GM21529 (cell line): Measurements from ENCODE around the gene CASP7.
"Not testable (repeated sequence)": the region's sequence is repeated elsewhere in the genome, so short reads cannot be mapped to it uniquely, and the experiment has no call there.

ENCODE experiments used
- ATAC-seq: cut with Tn5 transposase; IDR thresholded peaks from one replicate; pipeline ENCODE4 v1.9.1; 2021; ENCODE audit not compliant: unreplicated experiment

Gene CASP7

DNA sequence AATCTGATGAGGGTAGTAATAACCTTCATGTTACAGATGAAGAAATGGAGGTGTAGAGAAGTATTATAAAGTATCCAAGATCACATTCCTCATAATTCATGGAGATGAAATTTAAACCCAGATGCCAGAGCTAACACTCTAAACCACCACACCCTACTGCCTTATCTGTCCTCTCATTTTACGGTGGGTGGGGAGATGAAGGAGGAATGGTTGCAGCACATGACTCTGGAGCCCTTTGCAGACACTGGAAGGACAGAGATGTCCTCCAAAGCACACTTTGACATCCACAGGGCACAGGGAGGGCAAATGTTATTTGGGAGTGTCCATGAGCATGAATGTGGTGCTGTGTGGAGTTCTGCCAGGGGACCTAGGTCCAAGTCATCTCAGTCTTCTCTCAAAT is 72.8 kb downstream of the CASP7 start:
- ATAC-seq, result no peak

DNA sequence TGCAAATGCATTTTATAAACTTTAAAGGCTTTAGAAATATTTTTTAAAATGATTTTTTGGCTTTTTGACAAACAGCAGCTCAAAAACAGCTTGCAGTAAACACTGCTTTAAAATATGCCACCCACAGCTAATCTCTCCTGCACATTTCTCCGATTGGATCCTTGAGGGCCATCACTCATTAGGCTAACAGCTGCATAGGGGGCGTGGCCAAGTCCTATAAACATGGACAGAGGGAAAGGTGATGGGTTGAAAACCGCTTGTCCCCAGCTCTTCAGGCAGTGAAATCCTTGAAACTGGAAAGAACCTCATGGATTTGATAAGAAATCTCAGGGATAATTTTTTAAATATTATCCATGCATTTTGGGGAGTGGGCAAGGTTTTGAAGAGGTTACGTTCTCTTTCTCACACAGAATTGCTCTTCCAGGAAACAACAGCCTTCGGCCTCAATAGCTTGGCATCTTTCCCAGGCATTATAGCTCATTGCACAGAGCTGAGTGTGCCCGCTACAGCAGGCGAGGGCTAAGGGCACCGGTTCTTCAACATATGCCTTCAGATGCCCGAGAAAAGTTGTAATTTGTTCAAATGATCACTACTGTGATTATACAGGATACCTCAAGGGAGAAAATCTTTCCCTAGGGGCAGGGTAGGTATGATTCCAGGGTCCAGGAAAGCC is 73.4 kb downstream of the CASP7 start:
- no peak for ATAC-seq

DNA sequence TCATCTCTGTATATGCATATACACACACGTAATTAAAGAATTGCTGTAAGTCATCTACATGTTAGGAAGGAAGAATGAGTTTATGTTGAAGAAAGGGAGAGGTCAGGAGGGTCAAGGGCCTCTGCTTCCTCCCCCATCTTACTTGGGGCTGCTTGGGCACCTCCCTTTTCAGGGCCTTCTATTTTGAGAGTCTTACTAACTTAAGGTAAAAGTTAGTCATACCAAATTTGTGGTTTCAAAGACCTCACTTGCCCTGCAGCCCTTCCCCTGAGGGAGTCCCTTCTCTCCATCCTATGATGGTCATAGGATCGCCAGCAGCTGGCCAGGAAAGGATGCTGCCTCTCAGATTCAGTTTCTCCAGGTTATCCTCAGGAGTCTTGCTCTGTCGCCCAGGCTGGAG is 74.4 kb downstream of the CASP7 start:
- ATAC-seq, result no peak

DNA sequence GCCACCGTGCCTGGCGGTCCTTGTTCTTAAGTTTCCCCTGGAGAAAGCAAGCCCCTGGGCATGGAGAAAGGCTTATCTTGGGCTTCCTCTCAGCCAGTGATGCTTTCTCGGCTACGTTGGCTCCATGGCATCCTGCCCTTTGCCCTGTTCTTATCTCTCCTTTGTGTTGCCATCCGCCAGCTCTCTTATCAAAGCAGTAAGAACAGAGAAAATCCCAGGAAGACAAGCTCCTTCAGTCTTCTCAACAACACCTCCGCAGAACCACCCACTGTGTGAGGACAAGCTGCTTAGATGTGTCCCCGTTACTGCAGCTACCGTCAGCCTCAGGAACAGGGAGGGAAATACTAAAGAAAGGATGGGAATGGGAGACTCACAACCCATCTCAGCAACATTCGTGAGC is 75.1 kb downstream of the CASP7 start:
- ATAC-seq, result no peak

DNA sequence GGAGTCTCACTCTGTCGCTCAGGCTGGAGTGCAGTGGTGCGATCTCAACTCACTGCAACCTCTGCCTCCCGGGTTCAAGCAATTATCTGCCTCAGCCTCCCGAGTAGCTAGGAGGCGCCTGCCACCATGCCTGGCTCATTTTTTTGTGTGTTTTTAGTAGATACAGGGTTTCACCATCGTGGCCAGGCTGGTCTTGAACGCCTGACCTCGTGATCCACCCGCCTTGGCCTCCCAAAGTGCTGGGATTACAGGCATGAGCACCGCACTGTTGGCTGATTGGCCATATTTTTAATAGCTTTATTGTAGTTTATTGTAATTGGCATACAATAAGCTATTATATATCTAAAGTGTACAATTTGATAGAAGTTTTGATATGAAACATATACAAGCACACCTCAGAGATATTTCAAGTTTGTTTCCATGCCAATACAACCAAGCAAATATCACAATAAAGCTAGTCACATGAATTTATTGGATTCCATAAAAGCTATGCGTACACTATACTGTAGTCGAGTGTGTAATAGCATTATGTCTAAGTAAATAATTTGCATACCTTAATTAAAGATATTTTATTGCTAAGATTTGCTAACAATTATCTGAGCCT is 77.3 kb downstream of the CASP7 start:
- ATAC-seq, result no peak

DNA sequence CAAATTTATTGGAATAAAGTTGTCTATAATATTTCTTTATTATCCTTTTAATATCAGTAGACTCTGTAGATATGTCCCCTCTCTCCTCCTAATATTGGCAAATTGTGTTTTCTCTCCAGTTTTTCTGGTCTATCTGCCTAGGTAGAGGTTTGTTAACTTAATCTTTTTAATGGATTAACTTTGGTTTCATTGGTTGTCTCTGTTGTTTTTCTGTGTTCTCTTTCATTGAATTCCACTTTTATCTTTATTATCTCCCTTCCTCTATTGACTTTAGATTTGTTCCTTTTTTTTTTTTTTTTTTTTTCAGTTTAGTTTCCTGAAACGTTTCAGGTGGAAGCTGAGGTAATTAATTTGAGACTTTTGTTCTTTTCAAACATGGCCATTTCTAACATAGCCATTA is 82.4 kb downstream of the CASP7 start:
- no peak for ATAC-seq

DNA sequence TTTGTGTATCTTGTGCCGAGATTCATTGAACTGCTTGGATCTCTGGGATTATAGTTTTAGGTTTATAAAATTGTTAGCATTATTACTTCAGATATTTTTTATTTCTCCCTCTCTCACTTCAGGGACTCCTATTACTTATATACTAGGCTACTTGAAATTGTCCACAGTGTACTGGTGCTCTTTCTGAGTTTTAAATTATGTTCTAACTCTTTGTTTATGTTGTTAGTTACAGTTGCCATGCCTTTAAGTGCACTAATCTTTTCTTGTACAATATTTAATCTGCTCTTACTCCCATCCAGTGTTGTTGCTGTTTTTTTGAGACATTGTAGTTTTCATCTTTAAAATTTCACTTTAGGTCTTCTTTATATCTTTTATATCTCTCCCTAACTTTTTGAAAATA is 84.9 kb downstream of the CASP7 start:
- ATAC-seq, result no peak

DNA sequence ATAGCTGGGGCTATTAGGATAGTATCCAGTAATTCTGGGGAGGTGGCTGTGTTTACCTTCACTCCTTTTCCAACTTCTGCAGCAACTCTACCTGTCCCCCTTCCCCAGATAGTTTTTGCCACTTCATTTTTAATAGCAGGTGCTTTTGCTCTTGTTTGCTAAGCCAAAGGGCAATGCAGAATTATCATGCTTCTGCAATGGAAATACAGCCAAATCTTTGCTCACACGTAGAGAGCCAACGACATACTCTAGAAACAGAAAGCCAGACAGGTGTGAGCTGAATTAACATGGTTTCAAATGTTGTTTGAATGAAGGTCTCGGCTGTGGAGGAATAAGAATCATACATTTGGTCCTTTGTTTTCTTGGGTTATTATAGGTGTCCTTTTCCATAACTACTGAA is 86.2 kb downstream of the CASP7 start:
- no peak for ATAC-seq

DNA sequence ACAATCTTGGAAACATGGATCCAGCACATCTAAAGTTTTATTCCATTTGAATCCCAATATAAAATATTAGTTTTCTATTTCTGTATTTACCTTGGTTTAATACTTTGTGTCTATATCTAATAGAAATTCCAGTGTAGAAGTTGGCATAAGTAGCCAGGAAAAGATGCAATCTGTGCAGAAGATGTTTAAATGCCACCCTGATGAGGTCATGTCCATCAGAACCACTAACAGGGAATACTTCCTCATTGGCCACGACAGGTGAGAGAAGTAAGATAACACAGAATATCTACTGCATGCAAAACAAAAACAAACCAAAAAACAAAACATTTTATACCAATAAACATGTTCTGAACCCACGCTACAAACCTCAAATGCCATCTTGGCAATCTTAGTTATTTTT is 87.5 kb downstream of the CASP7 start:
- ATAC-seq, result no peak

DNA sequence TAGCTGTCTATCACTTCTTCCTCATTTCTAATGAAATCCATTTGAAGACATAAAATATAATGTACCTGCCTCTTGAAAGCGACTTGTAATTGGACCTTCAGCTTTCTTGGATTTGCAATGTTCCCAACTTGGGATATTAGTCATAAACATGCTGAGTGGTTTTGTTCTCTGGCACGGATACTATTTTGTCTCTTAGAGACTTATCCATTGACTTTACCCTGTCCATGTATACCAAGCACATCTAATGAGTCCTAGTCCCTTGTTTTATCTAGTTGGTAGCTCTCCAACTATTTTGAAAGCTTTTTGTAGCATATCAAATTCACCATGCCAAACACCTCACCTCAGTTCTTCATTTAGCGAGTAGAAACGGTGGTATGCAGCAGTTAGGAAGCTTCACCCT is 90.6 kb downstream of the CASP7 start:
- no peak for ATAC-seq

DNA sequence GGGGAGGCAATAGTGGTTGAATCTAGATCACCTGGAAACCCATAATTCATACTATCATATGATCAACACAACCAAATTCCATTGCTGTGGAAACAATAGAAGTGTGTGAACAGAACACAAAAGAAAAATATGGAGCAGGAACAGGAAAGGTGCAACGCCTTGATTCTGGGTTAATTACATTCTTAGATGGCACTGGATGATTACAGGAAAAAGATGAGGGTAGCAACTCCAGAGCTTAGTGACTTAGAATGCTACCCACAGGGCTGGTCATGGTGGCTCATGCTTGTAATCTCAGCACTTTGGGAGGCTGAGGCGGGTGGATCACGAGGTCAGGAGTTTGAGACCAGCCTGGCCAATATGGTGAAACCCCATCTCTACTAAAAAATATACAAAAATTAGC is 91.4 kb downstream of the CASP7 start:
- not testable (repeated sequence) for ATAC-seq

DNA sequence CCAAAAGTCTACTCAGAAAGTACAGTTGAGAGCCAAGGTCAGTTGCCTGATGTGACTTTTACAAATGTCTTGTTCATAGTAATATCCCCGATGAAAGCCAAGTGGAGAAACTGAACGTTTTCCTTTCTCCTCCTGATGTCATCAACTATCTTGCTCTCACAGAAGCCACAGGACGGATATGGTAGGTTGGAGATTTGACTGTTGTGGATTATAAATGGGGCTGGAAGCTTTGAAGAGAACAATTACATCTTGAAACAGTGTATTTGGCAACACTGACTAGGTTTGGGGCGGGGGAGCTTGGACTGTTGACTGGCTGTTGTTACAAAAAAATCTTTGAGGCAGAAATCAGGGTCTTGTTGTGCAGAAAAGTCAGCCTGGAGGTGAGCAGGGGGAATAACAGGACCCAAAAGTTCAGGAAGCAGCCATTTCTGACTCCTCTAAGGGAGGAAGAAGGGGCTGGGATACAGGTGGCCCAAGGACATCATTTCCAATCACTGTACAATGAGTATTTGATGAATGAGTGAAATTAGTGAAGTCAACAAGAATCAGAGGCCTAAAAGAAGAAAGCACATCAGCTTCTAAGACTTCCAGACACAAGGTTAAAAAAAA is 96.1 kb downstream of the CASP7 start:
- no peak for ATAC-seq

DNA sequence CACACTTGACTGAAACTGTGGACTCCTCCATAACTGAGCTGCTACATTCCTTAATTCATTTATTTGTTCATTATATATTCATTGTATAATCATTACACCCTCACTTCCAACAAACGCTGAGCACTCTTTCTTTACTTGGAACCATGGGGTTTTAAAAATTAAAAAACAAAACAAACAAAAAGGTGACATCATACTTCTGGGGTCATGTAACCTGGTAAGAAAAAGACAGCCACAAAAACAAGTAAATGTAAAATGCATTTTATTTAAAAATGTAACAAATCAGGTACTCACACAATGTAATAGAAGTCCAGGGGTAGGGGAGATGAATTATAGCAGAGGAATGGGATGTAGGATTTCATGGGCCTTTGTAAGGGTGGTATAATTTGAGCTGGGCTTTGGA is 96.8 kb downstream of the CASP7 start:
- no peak for ATAC-seq
